ENCODE results near the gene MCC.

GRCh38 chr5:113231653-113232000, 256.6 kb downstream of the MCC start:
- TF ChIP-seq CTCF (IDR thresholded peaks at IDR 0.05) (no peak), POLR2AphosphoS5 (IDR thresholded peaks at IDR 0.05; ENCODE audit: low read depth, low read length) (no peak), TCF7L2 (IDR thresholded peaks at IDR 0.05; ENCODE audit: low read depth, low read length) (no peak), SIN3A (IDR thresholded peaks at IDR 0.05; ENCODE audit: borderline replicate concordance, insufficient read depth, low read depth, low read length) (no peak)
- TF ChIP-seq, protein P1, sequence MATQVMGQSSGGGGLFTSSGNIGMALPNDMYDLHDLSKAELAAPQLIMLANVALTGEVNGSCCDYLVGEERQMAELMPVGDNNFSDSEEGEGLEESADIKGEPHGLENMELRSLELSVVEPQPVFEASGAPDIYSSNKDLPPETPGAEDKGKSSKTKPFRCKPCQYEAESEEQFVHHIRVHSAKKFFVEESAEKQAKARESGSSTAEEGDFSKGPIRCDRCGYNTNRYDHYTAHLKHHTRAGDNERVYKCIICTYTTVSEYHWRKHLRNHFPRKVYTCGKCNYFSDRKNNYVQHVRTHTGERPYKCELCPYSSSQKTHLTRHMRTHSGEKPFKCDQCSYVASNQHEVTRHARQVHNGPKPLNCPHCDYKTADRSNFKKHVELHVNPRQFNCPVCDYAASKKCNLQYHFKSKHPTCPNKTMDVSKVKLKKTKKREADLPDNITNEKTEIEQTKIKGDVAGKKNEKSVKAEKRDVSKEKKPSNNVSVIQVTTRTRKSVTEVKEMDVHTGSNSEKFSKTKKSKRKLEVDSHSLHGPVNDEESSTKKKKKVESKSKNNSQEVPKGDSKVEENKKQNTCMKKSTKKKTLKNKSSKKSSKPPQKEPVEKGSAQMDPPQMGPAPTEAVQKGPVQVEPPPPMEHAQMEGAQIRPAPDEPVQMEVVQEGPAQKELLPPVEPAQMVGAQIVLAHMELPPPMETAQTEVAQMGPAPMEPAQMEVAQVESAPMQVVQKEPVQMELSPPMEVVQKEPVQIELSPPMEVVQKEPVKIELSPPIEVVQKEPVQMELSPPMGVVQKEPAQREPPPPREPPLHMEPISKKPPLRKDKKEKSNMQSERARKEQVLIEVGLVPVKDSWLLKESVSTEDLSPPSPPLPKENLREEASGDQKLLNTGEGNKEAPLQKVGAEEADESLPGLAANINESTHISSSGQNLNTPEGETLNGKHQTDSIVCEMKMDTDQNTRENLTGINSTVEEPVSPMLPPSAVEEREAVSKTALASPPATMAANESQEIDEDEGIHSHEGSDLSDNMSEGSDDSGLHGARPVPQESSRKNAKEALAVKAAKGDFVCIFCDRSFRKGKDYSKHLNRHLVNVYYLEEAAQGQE (IDR thresholded peaks at IDR 0.05; ENCODE audit: insufficient read depth in 1 of 2, low read depth in 2 of 2, low read length in 1 of 2), result no peak

Measured in Panc1 (cell line).